NCI-H82 (cell line): ENCODE results near the gene NBR1.
"Not testable (repeated sequence)": the region's sequence is repeated elsewhere in the genome, so short reads cannot be mapped to it uniquely, and the experiment has no call there.

ENCODE experiments used
- DNase-seq: peaks from one replicate; lab custom pipeline; 2025; lab: John Stamatoyannopoulos, UW

The NBR1 gene

GRCh38 chr17:43212641-43213490 lies 41.9 kb downstream of the NBR1 start:
- DNase-seq: peak; percentile 91

DNA sequence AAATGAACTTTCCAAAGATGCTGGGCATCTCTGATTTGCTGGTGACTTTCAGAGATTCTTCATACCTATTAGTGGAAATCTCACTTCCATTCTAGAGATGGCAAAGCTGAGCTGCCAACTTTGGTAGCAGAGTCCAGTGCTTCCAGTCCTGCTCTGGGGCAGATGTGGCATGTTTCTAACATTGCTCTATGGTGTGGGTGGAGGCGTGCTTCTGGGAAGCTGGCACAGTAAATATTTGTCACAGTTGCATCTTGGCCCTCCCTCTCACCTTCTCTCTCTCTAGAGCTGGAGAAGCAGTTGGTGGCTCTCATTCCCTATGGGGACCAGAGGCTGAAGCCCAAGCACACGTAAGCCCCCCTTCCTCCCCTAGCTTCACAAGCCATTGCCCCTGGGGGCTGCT lies 42.5 kb downstream of the NBR1 start:
- DNase-seq: no peak

DNA sequence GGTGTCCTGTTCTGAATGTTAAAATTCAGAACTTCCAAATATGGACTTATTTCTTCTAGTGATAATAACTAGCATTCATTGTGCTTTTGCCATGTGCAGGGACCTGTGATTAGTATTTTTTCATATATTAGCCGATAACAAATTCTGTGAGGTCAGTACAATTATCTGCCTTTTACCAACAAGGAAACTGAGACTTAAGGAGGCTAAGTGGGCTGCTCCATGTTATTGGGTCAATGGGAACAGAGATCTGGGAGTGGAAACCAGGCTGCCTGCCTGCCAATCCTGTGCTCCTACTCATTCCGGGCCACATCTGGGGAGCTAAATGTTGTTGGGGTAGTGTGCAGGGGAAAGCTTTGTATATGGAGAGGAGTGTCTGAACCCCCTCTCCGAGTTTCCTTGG lies 44.3 kb downstream of the NBR1 start:
- no peak for DNase-seq

- DNase-seq: no peak
Measured at GRCh38 chr17:43216369-43216761, 45.4 kb downstream of the NBR1 start.

GRCh38 chr17:43216762-43217613 lies 46.0 kb downstream of the NBR1 start:
- DNase-seq: no peak

GRCh38 chr17:43217614-43218087 lies 46.6 kb downstream of the NBR1 start:
- DNase-seq: no peak

- DNase-seq: no peak
Measured at GRCh38 chr17:43219001-43219400, 48.0 kb downstream of the NBR1 start.

DNA sequence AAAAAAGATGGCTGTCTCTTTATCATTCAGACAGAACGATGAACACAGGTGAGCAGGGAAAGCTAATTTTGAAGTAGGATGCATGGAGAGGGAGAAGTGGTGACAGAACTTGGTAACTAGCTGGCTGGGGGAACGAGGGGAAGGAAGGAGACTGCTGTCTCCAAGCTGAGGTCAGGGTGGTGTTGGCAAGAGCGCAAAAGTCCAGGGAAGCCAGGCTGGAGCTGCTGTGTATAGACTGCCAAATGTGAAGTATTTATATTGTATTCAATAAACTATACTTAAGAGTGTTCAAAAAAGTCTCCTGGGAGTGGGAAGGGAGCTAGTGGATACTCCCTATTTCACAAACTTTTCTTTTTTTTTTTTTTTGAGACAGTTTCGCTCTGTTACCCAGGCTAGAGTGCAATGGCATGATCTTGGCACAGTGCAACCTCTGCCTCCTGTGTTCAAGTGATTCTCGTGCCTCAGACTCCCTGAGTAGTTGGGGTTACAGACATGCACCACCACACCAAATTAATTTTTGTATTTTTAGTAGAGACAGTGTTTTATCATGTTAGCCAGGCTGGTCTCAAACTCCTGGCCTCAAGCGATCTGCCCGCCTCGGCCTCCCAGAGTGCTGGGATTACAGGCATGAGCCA lies 48.8 kb downstream of the NBR1 start:
- no peak for DNase-seq

DNA sequence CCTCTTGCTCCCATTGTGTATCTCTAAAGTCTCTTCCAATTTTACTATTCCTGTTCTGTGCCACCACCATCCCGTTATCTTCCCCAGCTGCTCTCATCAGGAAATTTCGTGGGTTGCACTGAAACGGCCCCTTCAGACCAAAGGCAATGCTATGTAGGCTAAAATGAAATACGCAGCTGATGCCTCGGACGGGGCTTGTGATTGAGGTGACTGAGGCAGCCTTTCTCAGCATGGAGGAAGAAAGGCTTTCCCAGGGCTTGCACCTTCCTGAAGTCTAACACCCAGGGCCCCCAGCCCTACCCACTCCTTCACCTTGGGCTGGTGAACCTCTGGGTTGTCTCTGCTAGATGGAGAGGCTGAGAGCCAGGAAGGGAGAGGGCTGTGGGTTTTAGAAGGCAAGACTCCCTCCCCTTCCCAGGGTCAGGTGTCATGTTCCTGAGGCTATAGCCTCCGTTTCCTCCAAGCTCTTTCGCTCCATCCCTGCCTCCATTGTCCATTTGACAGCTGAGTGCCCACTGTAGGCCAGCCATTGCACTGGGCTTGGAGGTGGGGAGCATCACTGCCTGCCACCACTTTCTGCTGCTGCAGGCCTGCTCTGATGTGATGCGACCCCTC lies 49.6 kb downstream of the NBR1 start:
- DNase-seq: no peak

DNA sequence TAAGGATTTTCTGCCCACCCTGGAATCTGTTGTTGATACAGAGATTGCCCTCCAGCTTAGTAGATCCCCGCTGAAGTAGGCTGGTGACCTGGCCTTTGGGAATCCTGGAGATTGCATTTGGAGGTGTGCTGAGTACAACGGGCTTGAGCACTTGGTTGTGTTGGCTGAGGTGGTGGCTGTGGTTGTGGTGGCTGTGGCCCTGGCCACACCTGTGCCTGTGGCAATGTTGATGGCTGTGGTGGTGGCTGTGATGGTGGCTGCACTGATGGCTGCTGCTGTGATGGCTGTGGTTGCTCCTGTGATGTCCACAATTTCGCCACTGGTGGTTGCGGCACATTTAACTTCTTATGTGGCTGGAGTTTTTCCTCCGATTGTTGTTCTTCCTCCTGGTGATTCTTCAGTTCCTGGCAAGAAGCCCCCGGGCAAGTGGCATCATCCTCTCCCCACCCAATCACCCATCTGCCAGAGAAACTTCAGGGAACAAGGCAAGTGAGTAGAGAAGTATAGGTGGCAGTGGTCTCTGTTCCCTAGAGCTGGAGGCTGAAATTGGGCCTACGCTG lies 53.2 kb downstream of the NBR1 start:
- no peak for DNase-seq

GRCh38 chr17:43226393-43226792 lies 55.4 kb downstream of the NBR1 start:
- DNase-seq: no peak

GRCh38 chr17:43228020-43228782 lies 57.2 kb downstream of the NBR1 start, which contains the start of gene CCDC200:
Gene CCDC200 (minus strand): TSS chr17:43228623. CDS start chr17:43228554, 69 bp downstream.
- DNase-seq: not testable (repeated sequence)

DNA sequence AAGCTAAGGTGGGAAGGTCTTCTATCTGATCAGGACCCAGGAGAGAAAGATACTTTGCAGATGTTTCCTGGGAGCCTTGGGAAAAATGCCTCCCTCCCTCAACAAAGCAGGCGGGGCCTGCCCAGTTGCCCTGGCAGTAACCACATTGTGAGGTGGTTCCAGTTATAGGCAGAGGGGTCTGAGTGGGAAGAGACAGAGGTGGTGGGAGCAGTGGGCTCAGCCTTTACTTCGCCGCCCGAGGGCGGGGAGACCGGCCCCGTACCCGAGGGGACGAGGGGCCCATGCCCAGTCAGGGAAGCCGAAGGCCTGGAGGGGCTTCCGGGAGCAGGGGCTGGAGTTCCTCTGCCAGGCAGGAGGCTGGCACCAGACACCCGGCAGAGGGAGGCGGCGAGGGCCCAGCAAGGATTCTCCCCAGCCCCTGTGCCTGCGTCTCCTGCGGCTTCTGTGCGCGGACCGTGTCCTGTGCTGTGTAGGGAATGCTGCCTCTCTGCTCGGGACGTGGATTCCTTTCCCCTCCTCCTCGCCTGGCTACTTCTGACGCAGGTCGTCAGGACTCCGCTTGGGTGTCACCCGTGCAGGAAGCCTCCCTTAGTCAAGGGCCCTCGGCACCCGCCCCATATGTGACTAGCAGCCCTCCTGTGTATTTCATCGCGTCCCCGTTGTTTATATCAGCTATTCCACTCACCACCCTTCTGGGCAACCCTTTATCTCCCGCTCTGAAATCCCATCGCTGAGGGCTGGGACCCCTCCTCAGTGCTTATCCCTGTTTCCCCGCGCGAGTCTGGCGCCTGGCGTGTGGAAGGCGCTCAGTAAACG lies 60.4 kb downstream of the NBR1 start:
- not testable (repeated sequence) for DNase-seq

GRCh38 chr17:43232021-43232699 lies 61.1 kb downstream of the NBR1 start:
- not testable (repeated sequence) for DNase-seq

GRCh38 chr17:43233263-43233662 lies 62.2 kb downstream of the NBR1 start:
- DNase-seq: not testable (repeated sequence)

DNA sequence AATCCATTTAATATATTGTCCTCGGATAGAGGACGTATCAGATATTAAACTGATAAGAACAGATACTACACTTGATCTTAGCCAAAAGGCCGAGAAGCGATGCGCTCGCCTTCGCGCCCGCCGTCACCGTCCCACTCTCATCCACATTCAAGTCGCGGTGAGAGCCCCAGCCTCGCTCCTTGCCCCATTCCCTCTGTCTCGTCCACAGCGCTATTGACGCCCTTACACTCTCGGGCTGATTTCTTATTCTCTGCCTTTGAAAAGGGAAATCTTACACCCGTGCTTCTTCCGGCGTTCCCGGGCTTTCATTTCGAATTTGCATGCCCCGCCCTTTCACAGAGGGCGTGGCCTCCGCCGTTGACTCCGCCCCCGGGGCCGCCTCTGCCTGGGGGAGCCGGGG lies 62.9 kb downstream of the NBR1 start, which contains the start of gene RNU2-1:
RNU2-1 (minus strand) TSS at position 101 of the 400 bp plus-strand sequence.
- DNase-seq: not testable (repeated sequence)

- not testable (repeated sequence) for DNase-seq
Measured at GRCh38 chr17:43239597-43239996, 68.6 kb downstream of the NBR1 start.

- DNase-seq: not testable (repeated sequence)
Measured at GRCh38 chr17:43240596-43241352, 69.8 kb downstream of the NBR1 start.
